SK-N-SH (cell line): ENCODE measurements around the gene ARHGDIA. TPM values are rescaled to one million over a fixed set of nuclear protein-coding genes. Genes with fewer than 3 reads are reported as not detected.

ENCODE experiments used
- CTCF ChIA-PET: fragments of 300-600, 350-600 bp; formaldehyde crosslinking; extraction: SDS; loops from one replicate; lab custom pipeline; 2021; lab: Yijun Ruan, JAX
- POLR2A ChIA-PET: fragments of 350-600 bp; sonication (Branson Sonifier 250); formaldehyde crosslinking; extraction: SDS; loops from one replicate; lab custom pipeline; 2020; ENCODE audit warnings: antibody characterized with exemption, inconsistent platforms; lab: Yijun Ruan, JAX
- DNase-seq: peaks from one replicate; pipeline ENCODE4 v3.0.0; 2012
- H2AFZ ChIP-seq: fragments of 200-600 bp; sonication (generic); 2 replicates; pipeline ENCODE4 v1.8.1; 2016; ENCODE audit warnings: antibody characterized with exemption, mild to moderate bottlenecking, low read depth
- H3F3A ChIP-seq: fragments of 200-600 bp; sonication (generic); replicated peaks from 2 replicates; pipeline ENCODE3; 2016; ENCODE audit warnings: antibody characterized with exemption, mild to moderate bottlenecking; ENCODE audit not compliant: insufficient read depth
- H3K27ac ChIP-seq, 2 experiments: fragments of 200-500 bp in 1 of 2; fragments of 200-600 bp in 1 of 2; sonication (Bioruptor generic) in 1 of 2; sonication (generic), shearing (Covaris generic) in 1 of 2; 2 replicates each; pipeline versions ENCODE4 v1.5.1 to v1.6.1; 2014 to 2016; ENCODE audit warnings: low read depth in 2 of 2, inconsistent platforms in 1 of 2, low read length in 1 of 2, mild to moderate bottlenecking in 1 of 2, mixed read lengths in 1 of 2
- H3K27me3 ChIP-seq: fragments of 200-600 bp; sonication (generic), shearing (Covaris generic); 2 replicates; pipeline ENCODE4 v1.6.1; 2016; ENCODE audit warnings: mixed run types; ENCODE audit not compliant: insufficient read depth
- H3K36me3 ChIP-seq, 2 experiments: fragments of 200-500 bp in 1 of 2; fragments of 200-600 bp in 1 of 2; sonication (Bioruptor generic) in 1 of 2; sonication (generic) in 1 of 2; replicated peaks in 1 of 2; 2 replicates each; pipeline versions ENCODE3 to v1.5.1; 2014 to 2016; ENCODE audit warnings: low read length in 1 of 2, mild to moderate bottlenecking in 1 of 2; ENCODE audit not compliant: insufficient read depth in 2 of 2, control insufficient read depth in 1 of 2
- H3K4me1 ChIP-seq, 2 experiments: fragments of 200-500 bp in 1 of 2; fragments of 200-600 bp in 1 of 2; sonication (Bioruptor generic) in 1 of 2; sonication (generic), shearing (Covaris generic) in 1 of 2; 2 replicates each; pipeline versions ENCODE4 v1.5.1 to v1.6.1; 2014 to 2016; ENCODE audit warnings: low read depth in 1 of 2, low read length in 1 of 2, mixed run types in 1 of 2; ENCODE audit not compliant: insufficient read depth in 2 of 2, control insufficient read depth in 1 of 2
- H3K4me2 ChIP-seq: fragments of 200-600 bp; sonication (generic), shearing (Covaris generic); 2 replicates; pipeline ENCODE4 v1.6.1; 2017; ENCODE audit warnings: mixed run types
- H3K4me3 ChIP-seq, 2 experiments: fragments of 200-500 bp in 1 of 2; fragments of 200-600 bp in 1 of 2; sonication (Bioruptor generic) in 1 of 2; sonication (generic), shearing (Covaris generic) in 1 of 2; 2 replicates each; pipeline versions ENCODE4 v1.5.1 to v1.8.1; 2014 to 2016; ENCODE audit warnings: low read depth in 2 of 2, inconsistent platforms in 1 of 2, low read length in 1 of 2, mild to moderate bottlenecking in 1 of 2, mixed read lengths in 1 of 2, moderate library complexity in 1 of 2
- H3K79me2 ChIP-seq: fragments of 200-600 bp; sonication (generic); 2 replicates; pipeline ENCODE4 v1.8.1; 2017; ENCODE audit warnings: mild to moderate bottlenecking; ENCODE audit not compliant: insufficient read depth
- H3K9ac ChIP-seq: fragments of 200-600 bp; sonication (generic); 2 replicates; pipeline ENCODE4 v1.6.1; 2017; ENCODE audit warnings: mixed run types
- H3K9me2 ChIP-seq: fragments of 200-600 bp; sonication (generic); 2 replicates; pipeline ENCODE4 v1.6.1; 2017; ENCODE audit warnings: mixed run types
- H3K9me3 ChIP-seq: fragments of 200-600 bp; sonication (generic); 2 replicates; pipeline ENCODE4 v1.6.1; 2017; ENCODE audit warnings: mixed run types, mild to moderate bottlenecking, moderate library complexity
- H4K20me1 ChIP-seq: fragments of 200-600 bp; sonication (generic); 2 replicates; pipeline ENCODE4 v1.6.1; 2017; ENCODE audit warnings: mild to moderate bottlenecking, mixed run types; ENCODE audit not compliant: insufficient read depth
- FOXJ3 ChIP-seq: sonication (generic); formaldehyde crosslinking; IDR thresholded peaks from 2 replicates; pipeline ENCODE4 v1.5.1; 2020; ENCODE audit warnings: mild to moderate bottlenecking, missing genetic modification reagents
- JUND ChIP-seq: IDR thresholded peaks from 2 replicates; pipeline ENCODE4 v1.4.0; 2012
- MXI1 ChIP-seq: IDR thresholded peaks from 2 replicates; pipeline ENCODE4 v1.6.1; 2012; ENCODE audit warnings: mild to moderate bottlenecking, low read depth, low read length, improper control_type of control experiment
- RFX5 ChIP-seq: IDR thresholded peaks from 2 replicates; pipeline ENCODE4 v1.6.1; 2012; ENCODE audit warnings: mild to moderate bottlenecking, improper control_type of control experiment, low read length
- TEAD4 ChIP-seq: IDR thresholded peaks from 2 replicates; pipeline ENCODE4 v1.4.0; 2012; ENCODE audit warnings: mild to moderate bottlenecking, borderline replicate concordance; ENCODE audit not compliant: insufficient read depth
- YY1 ChIP-seq: IDR thresholded peaks from 2 replicates; pipeline ENCODE4 v1.4.0; 2012; ENCODE audit warnings: low read depth, mild to moderate bottlenecking
- WGBS: methylation state at CpG from one replicate; pipeline ENCODE4 v1.1.6; 2017; ENCODE audit warnings: low lambda C conversion rate; 5-methylcytosine and 5-hydroxymethylcytosine counted together
- polyA plus RNA-seq, 3 experiments: library from polyadenylated mRNA; depleted of rRNA; stranded (reverse); fragments of >200 nt; gene quantifications; 2 replicates each; pipeline ENCODE4 v1.2.3, GENCODE V29; 2012
- TF ChIP-seq, protein P1 (sequence below): IDR thresholded peaks from 2 replicates; pipeline ENCODE4 v1.4.0; 2012; ENCODE audit warnings: low read depth
- TF ChIP-seq, protein P2 (sequence below): fragments of 200-600 bp; sonication (generic); IDR thresholded peaks from 2 replicates; pipeline ENCODE4 v1.6.1; 2017; ENCODE audit warnings: antibody characterized with exemption, mild to moderate bottlenecking, moderate library complexity
- TF ChIP-seq, protein P3 (sequence below): IDR thresholded peaks from 2 replicates; pipeline ENCODE4; 2012
- TF ChIP-seq, protein P4 (sequence below): IDR thresholded peaks from 2 replicates; pipeline ENCODE4 v1.4.0; 2012; ENCODE audit warnings: low read depth, borderline replicate concordance

ARHGDIA gene
- polyA plus RNA-seq, 1 of the 3 experiments (the other 2 are of a cell fraction) = 385 TPM

DNA sequence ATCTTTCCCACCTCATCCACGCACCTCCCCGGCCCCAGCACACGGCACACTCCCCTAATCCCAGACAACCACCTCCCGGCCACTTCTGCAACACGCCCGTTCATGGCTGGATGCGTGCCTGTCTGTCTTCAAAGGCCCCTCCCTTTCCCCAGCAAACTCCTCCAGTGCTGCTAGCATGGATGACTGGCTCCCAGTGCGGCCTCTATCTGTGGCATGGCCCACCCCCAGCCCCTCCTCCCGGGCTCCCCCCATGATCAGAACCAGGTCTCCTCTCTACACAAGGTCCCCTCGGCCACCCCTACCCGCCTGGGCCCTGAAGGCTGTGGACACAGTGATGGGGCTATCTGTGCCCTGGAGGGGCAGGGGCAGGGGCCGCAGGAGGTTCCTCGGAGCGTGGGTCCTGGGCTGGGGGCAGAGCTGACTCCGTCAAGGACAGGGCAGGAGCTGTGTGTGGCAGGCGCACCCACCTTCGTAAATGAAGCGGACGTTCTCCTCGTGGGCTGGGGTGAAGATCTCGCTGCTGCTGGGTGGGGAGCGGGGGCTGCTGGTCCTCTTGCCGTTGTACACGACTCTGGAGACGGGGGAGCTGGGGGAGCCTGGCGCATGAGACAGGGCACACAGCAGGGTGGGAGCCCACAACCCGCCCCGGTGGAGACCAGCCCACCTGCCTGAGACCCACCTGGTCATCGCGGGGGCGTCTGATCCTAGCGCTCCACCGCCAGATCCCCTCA, 47.2 kb downstream of the ARHGDIA start:
- H3F3A ChIP-seq = peaks cover 3% of the 10 kb centered on the region
- H3K27ac ChIP-seq = no peak overlapping the region
- H2AFZ ChIP-seq = no peak overlapping the region
- H3K9me3 ChIP-seq = no peaks in the 10 kb centered on the region
- no peak overlapping the region for H3K4me2 ChIP-seq
- peaks cover 20% of the 10 kb centered on the region for H3K79me2 ChIP-seq
- no peak for TF ChIP-seq TEAD4
- TF ChIP-seq YY1 = no peak
- no peak for TF ChIP-seq FOXJ3 (CRISPR knock-in tag)
- TF ChIP-seq JUND = no peak
- TF ChIP-seq, protein P1, sequence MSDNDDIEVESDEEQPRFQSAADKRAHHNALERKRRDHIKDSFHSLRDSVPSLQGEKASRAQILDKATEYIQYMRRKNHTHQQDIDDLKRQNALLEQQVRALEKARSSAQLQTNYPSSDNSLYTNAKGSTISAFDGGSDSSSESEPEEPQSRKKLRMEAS = no peak
- no peak for TF ChIP-seq MXI1
- TF ChIP-seq, protein P2, sequence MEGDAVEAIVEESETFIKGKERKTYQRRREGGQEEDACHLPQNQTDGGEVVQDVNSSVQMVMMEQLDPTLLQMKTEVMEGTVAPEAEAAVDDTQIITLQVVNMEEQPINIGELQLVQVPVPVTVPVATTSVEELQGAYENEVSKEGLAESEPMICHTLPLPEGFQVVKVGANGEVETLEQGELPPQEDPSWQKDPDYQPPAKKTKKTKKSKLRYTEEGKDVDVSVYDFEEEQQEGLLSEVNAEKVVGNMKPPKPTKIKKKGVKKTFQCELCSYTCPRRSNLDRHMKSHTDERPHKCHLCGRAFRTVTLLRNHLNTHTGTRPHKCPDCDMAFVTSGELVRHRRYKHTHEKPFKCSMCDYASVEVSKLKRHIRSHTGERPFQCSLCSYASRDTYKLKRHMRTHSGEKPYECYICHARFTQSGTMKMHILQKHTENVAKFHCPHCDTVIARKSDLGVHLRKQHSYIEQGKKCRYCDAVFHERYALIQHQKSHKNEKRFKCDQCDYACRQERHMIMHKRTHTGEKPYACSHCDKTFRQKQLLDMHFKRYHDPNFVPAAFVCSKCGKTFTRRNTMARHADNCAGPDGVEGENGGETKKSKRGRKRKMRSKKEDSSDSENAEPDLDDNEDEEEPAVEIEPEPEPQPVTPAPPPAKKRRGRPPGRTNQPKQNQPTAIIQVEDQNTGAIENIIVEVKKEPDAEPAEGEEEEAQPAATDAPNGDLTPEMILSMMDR = no peak
- no peak for TF ChIP-seq RFX5
- TF ChIP-seq, protein P3, sequence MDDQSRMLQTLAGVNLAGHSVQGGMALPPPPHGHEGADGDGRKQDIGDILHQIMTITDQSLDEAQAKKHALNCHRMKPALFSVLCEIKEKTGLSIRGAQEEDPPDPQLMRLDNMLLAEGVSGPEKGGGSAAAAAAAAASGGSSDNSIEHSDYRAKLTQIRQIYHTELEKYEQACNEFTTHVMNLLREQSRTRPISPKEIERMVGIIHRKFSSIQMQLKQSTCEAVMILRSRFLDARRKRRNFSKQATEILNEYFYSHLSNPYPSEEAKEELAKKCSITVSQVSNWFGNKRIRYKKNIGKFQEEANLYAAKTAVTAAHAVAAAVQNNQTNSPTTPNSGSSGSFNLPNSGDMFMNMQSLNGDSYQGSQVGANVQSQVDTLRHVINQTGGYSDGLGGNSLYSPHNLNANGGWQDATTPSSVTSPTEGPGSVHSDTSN = no peak
- TF ChIP-seq, protein P4, sequence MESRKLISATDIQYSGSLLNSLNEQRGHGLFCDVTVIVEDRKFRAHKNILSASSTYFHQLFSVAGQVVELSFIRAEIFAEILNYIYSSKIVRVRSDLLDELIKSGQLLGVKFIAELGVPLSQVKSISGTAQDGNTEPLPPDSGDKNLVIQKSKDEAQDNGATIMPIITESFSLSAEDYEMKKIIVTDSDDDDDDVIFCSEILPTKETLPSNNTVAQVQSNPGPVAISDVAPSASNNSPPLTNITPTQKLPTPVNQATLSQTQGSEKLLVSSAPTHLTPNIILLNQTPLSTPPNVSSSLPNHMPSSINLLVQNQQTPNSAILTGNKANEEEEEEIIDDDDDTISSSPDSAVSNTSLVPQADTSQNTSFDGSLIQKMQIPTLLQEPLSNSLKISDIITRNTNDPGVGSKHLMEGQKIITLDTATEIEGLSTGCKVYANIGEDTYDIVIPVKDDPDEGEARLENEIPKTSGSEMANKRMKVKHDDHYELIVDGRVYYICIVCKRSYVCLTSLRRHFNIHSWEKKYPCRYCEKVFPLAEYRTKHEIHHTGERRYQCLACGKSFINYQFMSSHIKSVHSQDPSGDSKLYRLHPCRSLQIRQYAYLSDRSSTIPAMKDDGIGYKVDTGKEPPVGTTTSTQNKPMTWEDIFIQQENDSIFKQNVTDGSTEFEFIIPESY = no peak
- no peak for DNase-seq
- no peaks in the 10 kb centered on the region for H3K9me2 ChIP-seq
- H3K27me3 ChIP-seq = no peaks in the 10 kb centered on the region
- H3K36me3 ChIP-seq = peaks cover 0 to 5% of the 10 kb centered on the region in 2 experiments
- no peak overlapping the region for H3K4me3 ChIP-seq
- H3K9ac ChIP-seq = no peak overlapping the region
- ChIA-PET CTCF (interaction anchor here (0.6 to 2.4 kb wide), 2 partner anchors 89 to 1797 kb away, joined by 3 to 11 read pairs; no protein-coding TSS in a partner anchor), POLR2A (no interaction called here)
- 94% methylated on average over 25 of the region's 33 CpGs for WGBS
- H4K20me1 ChIP-seq = peaks cover 17% of the 10 kb centered on the region; the same call in 1 of the 2 replicates
- H3K4me1 ChIP-seq = peaks cover 0 to 16% of the 10 kb centered on the region in 2 experiments; a peak in 1 of 4 replicates
